Stimulated activated naive CD8-positive, alpha-beta T cell treated with anti-CD3 and anti-CD28 coated beads, Interleukin-15, Interleukin-2, amounts not matched to agents 100 ng/mL and 50 ng/mL, for 24 hours (primary cell): ENCODE results near the gene NHERF1.

ENCODE experiments used
- H3K27ac Mint-ChIP-seq: one replicate; pipeline ENCODE4 v1.8.0; 2021; ENCODE audit warnings: mild to moderate bottlenecking, mixed read lengths
- H3K27me3 Mint-ChIP-seq: one replicate; pipeline ENCODE4 v1.8.0; 2021; ENCODE audit warnings: mixed read lengths
- H3K36me3 Mint-ChIP-seq: one replicate; pipeline ENCODE4 v1.8.0; 2021; ENCODE audit warnings: low read depth, mixed read lengths
- H3K4me1 Mint-ChIP-seq: one replicate; pipeline ENCODE4 v1.8.0; 2021; ENCODE audit warnings: low read depth, mixed read lengths
- H3K4me3 Mint-ChIP-seq: one replicate; pipeline ENCODE4 v1.8.0; 2021; ENCODE audit warnings: mild to moderate bottlenecking, mixed read lengths
- H3K9me3 Mint-ChIP-seq: one replicate; pipeline ENCODE4 v1.8.0; 2021; ENCODE audit warnings: mixed read lengths

Gene NHERF1

GRCh38 chr17:74748529-74749278 is at the start of gene NHERF1:
Gene NHERF1, plus strand, starts transcription at chr17:74748628. Its CDS starts 219 bp downstream, at chr17:74748847.
- peak within 1 kb of the TSS; percentile 99 for H3K4me3 Mint-ChIP-seq
- H3K36me3 Mint-ChIP-seq, result peaks cover 29% of the 10 kb centered on the region

GRCh38 chr17:74699236-74699635 is 49.2 kb upstream of the NHERF1 start:
- no peaks in the 10 kb centered on the region for H3K36me3 Mint-ChIP-seq
- no peaks in the 10 kb centered on the region for H3K9me3 Mint-ChIP-seq
- H3K27ac Mint-ChIP-seq, result no peak overlapping the region
- no peaks in the 10 kb centered on the region for H3K27me3 Mint-ChIP-seq
- no peaks in the 10 kb centered on the region for H3K4me1 Mint-ChIP-seq
- no peak overlapping the region for H3K4me3 Mint-ChIP-seq

More at GRCh38 chr17:74748529-74749278, at the start of gene NHERF1:
- H3K27me3 Mint-ChIP-seq, result no peaks in the 10 kb centered on the region
- H3K4me1 Mint-ChIP-seq, result peaks cover 66% of the 10 kb centered on the region
- H3K27ac Mint-ChIP-seq, result peak within 1 kb of the TSS; percentile 83
- H3K9me3 Mint-ChIP-seq, result no peaks in the 10 kb centered on the region

- H3K4me1 Mint-ChIP-seq, result no peaks in the 10 kb centered on the region
- no peaks in the 10 kb centered on the region for H3K27me3 Mint-ChIP-seq
- H3K4me3 Mint-ChIP-seq, result no peak overlapping the region
- no peaks in the 10 kb centered on the region for H3K36me3 Mint-ChIP-seq
- H3K27ac Mint-ChIP-seq, result no peak overlapping the region
- H3K9me3 Mint-ChIP-seq, result no peaks in the 10 kb centered on the region
These were observed 46.1 kb upstream of the NHERF1 start for GRCh38 chr17:74702116-74702871.

GRCh38 chr17:74703311-74703710 is 45.1 kb upstream of the NHERF1 start:
- Mint-ChIP-seq H3K27ac (no peak overlapping the region), H3K4me3 (no peak overlapping the region), H3K36me3 (no peaks in the 10 kb centered on the region), H3K9me3 (no peaks in the 10 kb centered on the region), H3K27me3 (no peaks in the 10 kb centered on the region), H3K4me1 (no peaks in the 10 kb centered on the region)

- H3K36me3 Mint-ChIP-seq, result no peaks in the 10 kb centered on the region
- H3K4me1 Mint-ChIP-seq, result no peaks in the 10 kb centered on the region
- no peak overlapping the region for H3K27ac Mint-ChIP-seq
- no peaks in the 10 kb centered on the region for H3K27me3 Mint-ChIP-seq
- H3K4me3 Mint-ChIP-seq, result no peak overlapping the region
- no peaks in the 10 kb centered on the region for H3K9me3 Mint-ChIP-seq
These were observed 43.9 kb upstream of the NHERF1 start for GRCh38 chr17:74704544-74704943.

GRCh38 chr17:74711058-74711824 is 37.2 kb upstream of the NHERF1 start:
- Mint-ChIP-seq H3K27ac (no peak overlapping the region), H3K4me3 (no peak overlapping the region), H3K4me1 (peaks cover 9% of the 10 kb centered on the region), H3K9me3 (no peaks in the 10 kb centered on the region), H3K36me3 (no peaks in the 10 kb centered on the region), H3K27me3 (peaks cover 5% of the 10 kb centered on the region)

- Mint-ChIP-seq H3K4me1 (peaks cover 9% of the 10 kb centered on the region), H3K36me3 (no peaks in the 10 kb centered on the region), H3K4me3 (peak overlapping the region; percentile 5), H3K27me3 (peaks cover 5% of the 10 kb centered on the region), H3K9me3 (no peaks in the 10 kb centered on the region), H3K27ac (peak overlapping the region; percentile 7)
These were observed 36.1 kb upstream of the NHERF1 start for GRCh38 chr17:74712301-74712700.

- Mint-ChIP-seq H3K27ac (peak within 1 kb of the TSS; percentile 7), H3K36me3 (no peaks in the 10 kb centered on the region), H3K27me3 (peaks cover 5% of the 10 kb centered on the region), H3K4me3 (peak within 1 kb of the TSS; percentile 5), H3K4me1 (peaks cover 9% of the 10 kb centered on the region), H3K9me3 (no peaks in the 10 kb centered on the region)
These were observed 35.7 kb upstream of the NHERF1 start, which contains the start of gene CD300LF for GRCh38 chr17:74712756-74713155. Gene CD300LF, minus strand, starts transcription at chr17:74712923. Its CDS starts 57 bp downstream, at chr17:74712866.

- H3K9me3 Mint-ChIP-seq, result no peaks in the 10 kb centered on the region
- H3K27me3 Mint-ChIP-seq, result peaks cover 5% of the 10 kb centered on the region
- peaks cover 9% of the 10 kb centered on the region for H3K4me1 Mint-ChIP-seq
- no peak overlapping the region for H3K4me3 Mint-ChIP-seq
- no peaks in the 10 kb centered on the region for H3K36me3 Mint-ChIP-seq
- H3K27ac Mint-ChIP-seq, result no peak overlapping the region
These were observed 35.2 kb upstream of the NHERF1 start for GRCh38 chr17:74713171-74713755.

- H3K27ac Mint-ChIP-seq, result no peak overlapping the region
- peaks cover 5% of the 10 kb centered on the region for H3K27me3 Mint-ChIP-seq
- H3K36me3 Mint-ChIP-seq, result no peaks in the 10 kb centered on the region
- no peaks in the 10 kb centered on the region for H3K9me3 Mint-ChIP-seq
- H3K4me3 Mint-ChIP-seq, result no peak overlapping the region
- peaks cover 9% of the 10 kb centered on the region for H3K4me1 Mint-ChIP-seq
These were observed 33.3 kb upstream of the NHERF1 start for GRCh38 chr17:74715144-74715543.

- Mint-ChIP-seq H3K4me3 (no peak overlapping the region), H3K36me3 (no peaks in the 10 kb centered on the region), H3K9me3 (no peaks in the 10 kb centered on the region), H3K27ac (no peak overlapping the region), H3K4me1 (no peaks in the 10 kb centered on the region), H3K27me3 (no peaks in the 10 kb centered on the region)
These were observed 27.9 kb upstream of the NHERF1 start for GRCh38 chr17:74720506-74720905.

- Mint-ChIP-seq H3K9me3 (no peaks in the 10 kb centered on the region), H3K27me3 (no peaks in the 10 kb centered on the region), H3K4me3 (no peak overlapping the region), H3K36me3 (no peaks in the 10 kb centered on the region), H3K27ac (no peak overlapping the region), H3K4me1 (no peaks in the 10 kb centered on the region)
These were observed 25.6 kb upstream of the NHERF1 start for GRCh38 chr17:74722782-74723181.

GRCh38 chr17:74723891-74724290 is 24.5 kb upstream of the NHERF1 start:
- Mint-ChIP-seq H3K4me1 (no peaks in the 10 kb centered on the region), H3K4me3 (no peak overlapping the region), H3K27me3 (no peaks in the 10 kb centered on the region), H3K27ac (no peak overlapping the region), H3K9me3 (no peaks in the 10 kb centered on the region), H3K36me3 (no peaks in the 10 kb centered on the region)

GRCh38 chr17:74725111-74725510 is 23.3 kb upstream of the NHERF1 start:
- no peak overlapping the region for H3K27ac Mint-ChIP-seq
- no peak overlapping the region for H3K4me3 Mint-ChIP-seq
- H3K4me1 Mint-ChIP-seq, result peaks cover 3% of the 10 kb centered on the region
- no peaks in the 10 kb centered on the region for H3K9me3 Mint-ChIP-seq
- no peaks in the 10 kb centered on the region for H3K27me3 Mint-ChIP-seq
- H3K36me3 Mint-ChIP-seq, result no peaks in the 10 kb centered on the region
